ENCODE results near the gene AQP12B. TPM values are rescaled to one million over a fixed set of nuclear protein-coding genes. Genes with fewer than 3 reads are reported as not detected.

AQP12B gene
- polyA plus RNA-seq, 1 of the 3 experiments (the other 2 are of a cell fraction): not detected

DNA sequence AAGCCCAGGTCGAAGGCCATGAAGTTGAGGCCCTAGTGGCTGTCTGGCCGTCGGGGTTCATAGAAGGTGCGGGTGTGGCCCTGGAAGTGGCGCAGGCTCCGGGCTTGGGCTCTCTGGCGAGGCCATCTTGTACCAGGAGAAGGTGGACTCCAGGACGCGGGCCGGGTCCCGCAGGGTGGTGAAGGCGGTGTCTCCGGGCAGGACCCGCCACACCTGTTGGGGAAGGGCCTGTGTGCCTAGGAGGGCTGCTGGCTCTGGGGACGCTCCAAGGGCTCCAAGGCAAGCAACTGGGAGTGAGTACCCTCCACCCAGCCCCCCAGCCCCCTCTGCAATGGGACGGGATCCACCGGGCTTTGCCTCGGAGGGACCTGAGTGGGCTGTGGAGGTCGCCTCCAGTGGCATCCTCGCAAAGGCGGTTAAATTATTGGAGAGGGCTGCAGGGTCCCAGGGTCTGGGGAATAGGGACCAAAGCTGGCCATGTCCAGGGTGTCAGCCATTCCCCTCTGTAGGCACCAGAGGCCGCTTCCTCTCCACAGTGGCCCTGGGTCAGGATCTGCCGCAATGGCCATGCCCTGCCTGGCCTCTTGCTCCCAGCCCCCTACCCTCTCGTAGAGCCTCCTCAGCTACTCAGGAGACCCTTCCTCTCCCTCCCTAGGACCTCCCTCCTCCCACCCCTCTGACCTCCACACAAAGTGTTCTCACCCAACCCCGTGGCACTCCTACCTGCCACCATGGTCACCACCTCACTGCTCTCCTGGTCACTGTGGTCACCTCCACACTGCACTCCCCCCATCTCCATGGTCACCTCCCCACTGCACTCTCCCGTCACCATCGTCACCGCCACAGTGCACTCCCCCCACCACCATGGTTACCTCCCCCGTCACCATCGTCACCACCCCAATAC, 19.3 kb upstream of the AQP12B start (continued):
- TF ChIP-seq, protein P1, sequence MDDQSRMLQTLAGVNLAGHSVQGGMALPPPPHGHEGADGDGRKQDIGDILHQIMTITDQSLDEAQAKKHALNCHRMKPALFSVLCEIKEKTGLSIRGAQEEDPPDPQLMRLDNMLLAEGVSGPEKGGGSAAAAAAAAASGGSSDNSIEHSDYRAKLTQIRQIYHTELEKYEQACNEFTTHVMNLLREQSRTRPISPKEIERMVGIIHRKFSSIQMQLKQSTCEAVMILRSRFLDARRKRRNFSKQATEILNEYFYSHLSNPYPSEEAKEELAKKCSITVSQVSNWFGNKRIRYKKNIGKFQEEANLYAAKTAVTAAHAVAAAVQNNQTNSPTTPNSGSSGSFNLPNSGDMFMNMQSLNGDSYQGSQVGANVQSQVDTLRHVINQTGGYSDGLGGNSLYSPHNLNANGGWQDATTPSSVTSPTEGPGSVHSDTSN (IDR thresholded peaks at IDR 0.05): no peak
- TF ChIP-seq GATA2 (CRISPR knock-in tag; IDR thresholded peaks at IDR 0.05) (no peak), ELF1 (IDR thresholded peaks at IDR 0.05) (no peak), TEAD4 (IDR thresholded peaks at IDR 0.05; ENCODE audit: borderline replicate concordance, insufficient read depth) (no peak), EZH2phosphoT487 (IDR thresholded peaks at IDR 0.05; ENCODE audit: borderline replicate concordance, low read depth) (no peak), NRF1 (IDR thresholded peaks at IDR 0.05; ENCODE audit: low read depth, low read length) (no peak)
- TF ChIP-seq, protein P2, sequence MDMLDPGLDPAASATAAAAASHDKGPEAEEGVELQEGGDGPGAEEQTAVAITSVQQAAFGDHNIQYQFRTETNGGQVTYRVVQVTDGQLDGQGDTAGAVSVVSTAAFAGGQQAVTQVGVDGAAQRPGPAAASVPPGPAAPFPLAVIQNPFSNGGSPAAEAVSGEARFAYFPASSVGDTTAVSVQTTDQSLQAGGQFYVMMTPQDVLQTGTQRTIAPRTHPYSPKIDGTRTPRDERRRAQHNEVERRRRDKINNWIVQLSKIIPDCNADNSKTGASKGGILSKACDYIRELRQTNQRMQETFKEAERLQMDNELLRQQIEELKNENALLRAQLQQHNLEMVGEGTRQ (IDR thresholded peaks at IDR 0.05; ENCODE audit: borderline replicate concordance, low read depth, low read length): no peak

DNA sequence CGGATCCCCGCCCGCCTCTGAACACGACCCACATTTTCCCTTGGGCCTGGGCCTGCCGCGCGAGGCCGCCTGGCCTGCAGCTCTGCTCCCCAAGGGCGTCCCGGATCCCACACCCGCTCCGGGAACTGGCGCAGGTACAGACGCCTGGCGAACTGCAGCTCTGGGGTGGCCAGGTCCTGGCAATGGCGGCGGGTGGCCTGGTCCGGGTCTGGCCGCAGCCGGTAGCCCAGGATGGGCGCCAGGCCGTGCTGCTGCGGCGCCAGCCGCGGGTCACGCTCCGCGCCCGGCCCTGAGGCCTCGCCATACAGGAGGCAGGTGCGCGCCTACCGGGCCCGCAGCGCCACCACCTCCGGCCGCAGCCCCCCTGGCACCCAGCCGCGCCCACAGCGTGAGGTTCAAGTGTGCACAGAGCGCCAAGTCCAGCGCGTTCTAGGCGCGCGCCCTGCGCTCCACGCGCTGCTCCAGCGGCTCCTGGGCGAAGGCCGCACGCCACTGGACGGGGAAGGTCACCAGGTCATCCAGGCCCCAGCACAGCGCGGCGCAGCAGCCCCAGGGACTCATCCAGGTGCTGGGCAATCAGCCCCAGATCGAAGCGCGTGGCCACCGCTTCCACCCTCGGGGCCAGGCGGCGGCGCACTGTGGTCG, 18.5 kb upstream of the AQP12B start:
- H3K9me2 ChIP-seq: no peaks in the 10 kb centered on the region
- H3K27me3 ChIP-seq (ENCODE audit: insufficient read depth): peaks cover 5% of the 10 kb centered on the region; the same call in 1 of the 2 replicates
- no peaks in the 10 kb centered on the region for H3F3A ChIP-seq (replicated peaks; ENCODE audit: insufficient read depth)
- no peaks in the 10 kb centered on the region for H4K20me1 ChIP-seq (ENCODE audit: insufficient read depth)
- H3K9me3 ChIP-seq: no peaks in the 10 kb centered on the region
- H3K9ac ChIP-seq: no peak overlapping the region
- no peak overlapping the region for H3K4me3 ChIP-seq (ENCODE audit: low read depth in 2 of 2, low read length in 1 of 2)
- no peak for DNase-seq
- ChIA-PET POLR2A (no interaction called here), CTCF (no interaction called here)
- H2AFZ ChIP-seq (ENCODE audit: low read depth): no peak overlapping the region
- no peaks in the 10 kb centered on the region for H3K36me3 ChIP-seq (replicated peaks in 1 of 2; ENCODE audit: control insufficient read depth in 1 of 2, insufficient read depth in 2 of 2, low read length in 1 of 2)
- no peaks in the 10 kb centered on the region; a peak in 1 of 4 replicates for H3K4me1 ChIP-seq (ENCODE audit: control insufficient read depth in 1 of 2, insufficient read depth in 2 of 2, low read depth in 1 of 2, low read length in 1 of 2)
- H3K4me2 ChIP-seq: no peak overlapping the region
- H3K27ac ChIP-seq (ENCODE audit: low read depth in 2 of 2, low read length in 1 of 2): no peak overlapping the region
- WGBS (ENCODE audit: low lambda C conversion rate): 87% methylated on average over 16 of the region's 67 CpGs
- no peaks in the 10 kb centered on the region for H3K79me2 ChIP-seq (ENCODE audit: insufficient read depth)
- no peak for TF ChIP-seq FOXJ3 (CRISPR knock-in tag; IDR thresholded peaks at IDR 0.05)
- TF ChIP-seq ELF1 (IDR thresholded peaks at IDR 0.05): no peak
- no peak for TF ChIP-seq RXRA (IDR thresholded peaks at IDR 0.05; ENCODE audit: borderline replicate concordance, low read depth)
- no peak for TF ChIP-seq CHD2 (IDR thresholded peaks at IDR 0.05; ENCODE audit: low read length, partially characterized antibody)
- TF ChIP-seq RFX5 (IDR thresholded peaks at IDR 0.05; ENCODE audit: low read length): no peak
- no peak for TF ChIP-seq EP300 (IDR thresholded peaks at IDR 0.05; ENCODE audit: borderline replicate concordance in 1 of 2, low read depth in 1 of 2, low read length in 1 of 2)
- TF ChIP-seq, protein P3, sequence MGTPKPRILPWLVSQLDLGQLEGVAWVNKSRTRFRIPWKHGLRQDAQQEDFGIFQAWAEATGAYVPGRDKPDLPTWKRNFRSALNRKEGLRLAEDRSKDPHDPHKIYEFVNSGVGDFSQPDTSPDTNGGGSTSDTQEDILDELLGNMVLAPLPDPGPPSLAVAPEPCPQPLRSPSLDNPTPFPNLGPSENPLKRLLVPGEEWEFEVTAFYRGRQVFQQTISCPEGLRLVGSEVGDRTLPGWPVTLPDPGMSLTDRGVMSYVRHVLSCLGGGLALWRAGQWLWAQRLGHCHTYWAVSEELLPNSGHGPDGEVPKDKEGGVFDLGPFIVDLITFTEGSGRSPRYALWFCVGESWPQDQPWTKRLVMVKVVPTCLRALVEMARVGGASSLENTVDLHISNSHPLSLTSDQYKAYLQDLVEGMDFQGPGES (IDR thresholded peaks at IDR 0.05; ENCODE audit: low read depth, low read length): no peak
- no peak for TF ChIP-seq NFIC (IDR thresholded peaks at IDR 0.05; ENCODE audit: borderline replicate concordance)
- TF ChIP-seq MXI1 (IDR thresholded peaks at IDR 0.05; ENCODE audit: low read depth, low read length): no peak
- no peak for TF ChIP-seq GATA2 (CRISPR knock-in tag; IDR thresholded peaks at IDR 0.05)
- TF ChIP-seq MEF2A (IDR thresholded peaks at IDR 0.05; ENCODE audit: borderline replicate concordance, low read depth): no peak
- TF ChIP-seq NRF1 (IDR thresholded peaks at IDR 0.05; ENCODE audit: low read depth, low read length): no peak
- TF ChIP-seq SMC3 (IDR thresholded peaks at IDR 0.05; ENCODE audit: low read depth, low read length): no peak
- TF ChIP-seq, protein P4, sequence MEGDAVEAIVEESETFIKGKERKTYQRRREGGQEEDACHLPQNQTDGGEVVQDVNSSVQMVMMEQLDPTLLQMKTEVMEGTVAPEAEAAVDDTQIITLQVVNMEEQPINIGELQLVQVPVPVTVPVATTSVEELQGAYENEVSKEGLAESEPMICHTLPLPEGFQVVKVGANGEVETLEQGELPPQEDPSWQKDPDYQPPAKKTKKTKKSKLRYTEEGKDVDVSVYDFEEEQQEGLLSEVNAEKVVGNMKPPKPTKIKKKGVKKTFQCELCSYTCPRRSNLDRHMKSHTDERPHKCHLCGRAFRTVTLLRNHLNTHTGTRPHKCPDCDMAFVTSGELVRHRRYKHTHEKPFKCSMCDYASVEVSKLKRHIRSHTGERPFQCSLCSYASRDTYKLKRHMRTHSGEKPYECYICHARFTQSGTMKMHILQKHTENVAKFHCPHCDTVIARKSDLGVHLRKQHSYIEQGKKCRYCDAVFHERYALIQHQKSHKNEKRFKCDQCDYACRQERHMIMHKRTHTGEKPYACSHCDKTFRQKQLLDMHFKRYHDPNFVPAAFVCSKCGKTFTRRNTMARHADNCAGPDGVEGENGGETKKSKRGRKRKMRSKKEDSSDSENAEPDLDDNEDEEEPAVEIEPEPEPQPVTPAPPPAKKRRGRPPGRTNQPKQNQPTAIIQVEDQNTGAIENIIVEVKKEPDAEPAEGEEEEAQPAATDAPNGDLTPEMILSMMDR (IDR thresholded peaks at IDR 0.05): no peak
- TF ChIP-seq, protein P5, sequence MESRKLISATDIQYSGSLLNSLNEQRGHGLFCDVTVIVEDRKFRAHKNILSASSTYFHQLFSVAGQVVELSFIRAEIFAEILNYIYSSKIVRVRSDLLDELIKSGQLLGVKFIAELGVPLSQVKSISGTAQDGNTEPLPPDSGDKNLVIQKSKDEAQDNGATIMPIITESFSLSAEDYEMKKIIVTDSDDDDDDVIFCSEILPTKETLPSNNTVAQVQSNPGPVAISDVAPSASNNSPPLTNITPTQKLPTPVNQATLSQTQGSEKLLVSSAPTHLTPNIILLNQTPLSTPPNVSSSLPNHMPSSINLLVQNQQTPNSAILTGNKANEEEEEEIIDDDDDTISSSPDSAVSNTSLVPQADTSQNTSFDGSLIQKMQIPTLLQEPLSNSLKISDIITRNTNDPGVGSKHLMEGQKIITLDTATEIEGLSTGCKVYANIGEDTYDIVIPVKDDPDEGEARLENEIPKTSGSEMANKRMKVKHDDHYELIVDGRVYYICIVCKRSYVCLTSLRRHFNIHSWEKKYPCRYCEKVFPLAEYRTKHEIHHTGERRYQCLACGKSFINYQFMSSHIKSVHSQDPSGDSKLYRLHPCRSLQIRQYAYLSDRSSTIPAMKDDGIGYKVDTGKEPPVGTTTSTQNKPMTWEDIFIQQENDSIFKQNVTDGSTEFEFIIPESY (IDR thresholded peaks at IDR 0.05; ENCODE audit: borderline replicate concordance, low read depth): no peak
- no peak for TF ChIP-seq RAD21 (IDR thresholded peaks at IDR 0.05; ENCODE audit: low read length)
- no peak for TF ChIP-seq EZH2phosphoT487 (IDR thresholded peaks at IDR 0.05; ENCODE audit: borderline replicate concordance, low read depth)
- TF ChIP-seq FOXM1 (IDR thresholded peaks at IDR 0.05; ENCODE audit: low read depth): no peak
- TF ChIP-seq, protein P6, sequence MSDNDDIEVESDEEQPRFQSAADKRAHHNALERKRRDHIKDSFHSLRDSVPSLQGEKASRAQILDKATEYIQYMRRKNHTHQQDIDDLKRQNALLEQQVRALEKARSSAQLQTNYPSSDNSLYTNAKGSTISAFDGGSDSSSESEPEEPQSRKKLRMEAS (IDR thresholded peaks at IDR 0.05; ENCODE audit: low read depth): no peak

All from SK-N-SH (cell line).